PC-3 (cell line): ENCODE results near the gene LGALS7. TPM values are rescaled to one million over a fixed set of nuclear protein-coding genes. Genes with fewer than 3 reads are reported as not detected.
"Not testable (repeated sequence)": the region's sequence is repeated elsewhere in the genome, so short reads cannot be mapped to it uniquely, and the experiment has no call there.

Experiments
- ATAC-seq: fragments of 200-7000 bp; cut with Tn5 transposase; 2 replicates; pipeline ENCODE4 v1.9.1; 2020; ENCODE audit warnings: mild to moderate bottlenecking, moderate library complexity
- BruUV-seq: library from RNA; stranded (reverse); fragments of 400-500 nt; replicated peaks from 2 replicates; lab custom pipeline; 2021; lab: Mats Ljungman, UMichigan
- CTCF ChIA-PET: fragments of 300-600 bp; sonication (Branson Sonifier 250); formaldehyde crosslinking; loops from one replicate; lab custom pipeline; 2022; ENCODE audit warnings: antibody characterized with exemption; lab: Charles Lee
- POLR2A ChIA-PET: fragments of 300-600 bp; sonication (Branson Sonifier 250); formaldehyde crosslinking; loops from one replicate; lab custom pipeline; 2022; ENCODE audit warnings: antibody characterized with exemption; ENCODE audit not compliant: unreplicated experiment; lab: Charles Lee
- DNase-seq: peaks from one replicate; pipeline ENCODE4 v3.0.0-alpha.2; 2015
- H2AFZ ChIP-seq: fragments of 300-600 bp; sonication (generic); 2 replicates; pipeline ENCODE4 v1.6.0; 2016; ENCODE audit warnings: antibody characterized with exemption, low read length
- H3F3A ChIP-seq: fragments of 300-600 bp; sonication (generic); one replicate; pipeline ENCODE4 v1.6.0; 2017; ENCODE audit warnings: antibody characterized with exemption, low read length, control low read depth, mild to moderate bottlenecking; ENCODE audit not compliant: unreplicated experiment
- H3K27ac ChIP-seq: fragments of 300-600 bp; sonication (generic); 2 replicates; pipeline ENCODE4 v1.5.1; 2016; ENCODE audit warnings: mild to moderate bottlenecking, low read length
- H3K27me3 ChIP-seq: fragments of 300-600 bp; sonication (generic); 2 replicates; pipeline ENCODE4 v1.6.1; 2016; ENCODE audit warnings: low read length, mixed read lengths
- H3K36me3 ChIP-seq: fragments of 300-600 bp; sonication (generic); 2 replicates; pipeline ENCODE4 v1.6.1; 2016; ENCODE audit warnings: low read depth, mixed run types, low read length, mixed read lengths
- H3K4me1 ChIP-seq: fragments of 300-600 bp; sonication (generic); 2 replicates; pipeline ENCODE4 v1.5.1; 2016; ENCODE audit warnings: low read length; ENCODE audit not compliant: insufficient read depth
- H3K4me2 ChIP-seq: fragments of 300-600 bp; sonication (generic); 2 replicates; pipeline ENCODE4 v1.6.0; 2016; ENCODE audit warnings: low read length
- H3K4me3 ChIP-seq: fragments of 300-600 bp; sonication (generic); 2 replicates; pipeline ENCODE4 v1.5.1; 2016; ENCODE audit warnings: mild to moderate bottlenecking, low read length, mixed read lengths
- H3K79me2 ChIP-seq: fragments of 300-600 bp; sonication (generic); 2 replicates; pipeline ENCODE4 v1.6.1; 2017; ENCODE audit warnings: low read length, mixed read lengths
- H3K9ac ChIP-seq: fragments of 300-600 bp; sonication (generic); 2 replicates; pipeline ENCODE4 v1.6.0; 2016; ENCODE audit warnings: mild to moderate bottlenecking, low read length
- H3K9me2 ChIP-seq: fragments of 300-600 bp; sonication (generic); replicated peaks from 2 replicates; pipeline ENCODE4 v1.6.1; 2016; ENCODE audit warnings: mixed run types, low read length, mixed read lengths
- H3K9me3 ChIP-seq: fragments of 300-600 bp; sonication (generic); 2 replicates; pipeline ENCODE4 v1.6.1; 2016; ENCODE audit warnings: low read length, mixed read lengths
- H4K20me1 ChIP-seq: fragments of 300-600 bp; sonication (generic); 2 replicates; pipeline ENCODE4 v1.6.1; 2016; ENCODE audit warnings: low read length, mixed read lengths
- CTCF ChIP-seq: fragments of 300-600 bp; sonication (generic); conservative IDR thresholded peaks from 2 replicates; pipeline ENCODE4 v1.5.1; 2017; ENCODE audit warnings: antibody characterized with exemption, low read depth, mild to moderate bottlenecking, low read length
- EZH2 ChIP-seq: fragments of 300-600 bp; sonication (generic); IDR thresholded peaks from one replicate; pipeline ENCODE4 v1.6.1; 2017; ENCODE audit warnings: antibody characterized with exemption, mild to moderate bottlenecking, low read length; ENCODE audit not compliant: unreplicated experiment
- EZH2phosphoT487 ChIP-seq: fragments of 300-600 bp; sonication (generic); IDR thresholded peaks from 2 replicates; pipeline ENCODE4 v1.6.1; 2018; ENCODE audit warnings: mild to moderate bottlenecking, antibody characterized with exemption, low read length, borderline replicate concordance
- intact Hi-C: fragments of 100-400 bp; cut with micrococcal nuclease; formaldehyde crosslinking; loops from 2 replicates; pipeline ENCODE4 v1.9.0; 2023
- total RNA-seq: library from RNA; depleted of rRNA; stranded (reverse); fragments of >200 nt; gene quantifications from 2 replicates; pipeline ENCODE4 v1.2.3, GENCODE V29; 2014

The LGALS7 gene
- total RNA-seq, 1 experiment from 2014 or later, result not detected

- Histone ChIP-seq H3K79me2 (no peaks in the 10 kb centered on the region), H3K4me3 (no peak overlapping the region), H3K27ac (no peak overlapping the region), H3K4me1 (no peaks in the 10 kb centered on the region), H3K9ac (no peak overlapping the region), H3K9me3 (no peaks in the 10 kb centered on the region), H4K20me1 (no peaks in the 10 kb centered on the region), H3K4me2 (no peak overlapping the region), H3F3A (no peaks in the 10 kb centered on the region), H3K36me3 (no peaks in the 10 kb centered on the region), H3K27me3 (no peaks in the 10 kb centered on the region), H3K9me2 (no peaks in the 10 kb centered on the region), H2AFZ (no peak overlapping the region)
- ATAC-seq (no peak), DNase-seq (no peak)
- POLR2A ChIA-PET, result no interaction called here
- no TSS peak for BruUV-seq
- intact Hi-C loops, result no loop called here
- CTCF ChIA-PET, result no interaction called here
- TF ChIP-seq CTCF (no peak), EZH2 (no peak)
Observed at GRCh38 chr19:38785187-38785699, 11.9 kb upstream of the LGALS7 start.

- H3K4me2 ChIP-seq, result no peak overlapping the region
- no peak for ATAC-seq
- DNase-seq, result no peak
- no peak overlapping the region for H3K9ac ChIP-seq
- no TSS peak for BruUV-seq
- TF ChIP-seq EZH2, result no peak
- no peak for TF ChIP-seq EZH2phosphoT487
- TF ChIP-seq CTCF, result no peak
- H3K4me3 ChIP-seq, result no peak overlapping the region
- H4K20me1 ChIP-seq, result no peaks in the 10 kb centered on the region
- H3K79me2 ChIP-seq, result no peaks in the 10 kb centered on the region
- H3K9me3 ChIP-seq, result no peaks in the 10 kb centered on the region
- no peaks in the 10 kb centered on the region for H3K9me2 ChIP-seq
- no peaks in the 10 kb centered on the region for H3K4me1 ChIP-seq
- H3K27me3 ChIP-seq, result no peaks in the 10 kb centered on the region
- intact Hi-C loops, result no loop called here
- H3K27ac ChIP-seq, result no peak overlapping the region
- no peaks in the 10 kb centered on the region for H3F3A ChIP-seq
- H2AFZ ChIP-seq, result no peak overlapping the region
- H3K36me3 ChIP-seq, result no peaks in the 10 kb centered on the region
- POLR2A ChIA-PET, result no interaction called here
- CTCF ChIA-PET, result no interaction called here
Observed at GRCh38 chr19:38784224-38784623, 10.9 kb upstream of the LGALS7 start.

GRCh38 chr19:38782212-38782611 lies 8.9 kb upstream of the LGALS7 start:
- H3K4me1 ChIP-seq, H3K36me3 ChIP-seq, intact Hi-C loops, BruUV-seq, H4K20me1 ChIP-seq, H3K9ac ChIP-seq, H2AFZ ChIP-seq, H3K4me2 ChIP-seq, H3K9me3 ChIP-seq, ATAC-seq, POLR2A ChIA-PET, H3F3A ChIP-seq, DNase-seq, H3K9me2 ChIP-seq, CTCF ChIA-PET, H3K79me2 ChIP-seq, H3K27me3 ChIP-seq, H3K27ac ChIP-seq, H3K4me3 ChIP-seq: not testable (repeated sequence)
